NCI-H2081 treated with DMSO at 0.1 percent for 48 hours (cell line): Measurements from ENCODE around the gene VGLL4.
"Not testable (repeated sequence)": the region's sequence is repeated elsewhere in the genome, so short reads cannot be mapped to it uniquely, and the experiment has no call there.

ENCODE experiments used
- DNase-seq: peaks from one replicate; lab custom pipeline; 2025; lab: John Stamatoyannopoulos, UW

VGLL4 gene

DNA sequence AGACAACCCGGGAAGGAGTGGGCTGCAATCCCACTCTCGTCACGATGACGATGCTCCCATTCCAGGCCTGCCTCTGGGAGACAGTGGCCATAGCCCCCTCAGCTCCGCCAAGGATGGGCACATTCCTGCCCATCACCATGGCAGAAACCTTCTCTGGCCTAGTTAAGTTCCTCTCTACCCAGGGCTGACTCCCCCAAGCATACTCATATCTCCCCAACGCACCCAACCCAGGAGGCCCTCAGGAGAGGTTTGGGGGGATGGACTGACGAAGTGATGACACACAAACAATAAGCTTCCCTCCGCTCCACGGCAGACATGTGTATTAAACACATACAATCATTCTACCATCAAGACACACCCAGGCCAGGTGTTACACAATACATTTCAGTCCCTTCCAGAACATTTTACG lies 60.1 kb downstream of the VGLL4 start:
- no peak for DNase-seq

DNA sequence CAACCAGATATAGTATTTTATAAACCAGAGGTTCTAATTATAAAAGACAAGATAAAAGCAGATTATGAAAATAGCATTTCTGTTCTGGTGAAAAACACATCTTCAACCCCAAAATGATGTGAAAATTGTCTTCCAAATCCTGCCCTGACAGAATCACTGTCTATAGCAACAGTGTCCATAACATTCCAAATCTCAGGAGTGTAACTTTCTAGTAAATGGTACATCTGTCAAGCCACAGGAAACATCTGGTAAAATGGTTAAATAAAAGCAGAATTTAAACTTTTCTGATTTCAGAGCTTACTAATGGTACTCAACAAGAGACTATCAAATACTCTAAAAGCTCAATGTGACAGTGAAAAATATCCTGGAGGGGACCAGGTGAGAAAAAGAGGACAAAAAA lies 60.5 kb downstream of the VGLL4 start:
- no peak for DNase-seq

DNA sequence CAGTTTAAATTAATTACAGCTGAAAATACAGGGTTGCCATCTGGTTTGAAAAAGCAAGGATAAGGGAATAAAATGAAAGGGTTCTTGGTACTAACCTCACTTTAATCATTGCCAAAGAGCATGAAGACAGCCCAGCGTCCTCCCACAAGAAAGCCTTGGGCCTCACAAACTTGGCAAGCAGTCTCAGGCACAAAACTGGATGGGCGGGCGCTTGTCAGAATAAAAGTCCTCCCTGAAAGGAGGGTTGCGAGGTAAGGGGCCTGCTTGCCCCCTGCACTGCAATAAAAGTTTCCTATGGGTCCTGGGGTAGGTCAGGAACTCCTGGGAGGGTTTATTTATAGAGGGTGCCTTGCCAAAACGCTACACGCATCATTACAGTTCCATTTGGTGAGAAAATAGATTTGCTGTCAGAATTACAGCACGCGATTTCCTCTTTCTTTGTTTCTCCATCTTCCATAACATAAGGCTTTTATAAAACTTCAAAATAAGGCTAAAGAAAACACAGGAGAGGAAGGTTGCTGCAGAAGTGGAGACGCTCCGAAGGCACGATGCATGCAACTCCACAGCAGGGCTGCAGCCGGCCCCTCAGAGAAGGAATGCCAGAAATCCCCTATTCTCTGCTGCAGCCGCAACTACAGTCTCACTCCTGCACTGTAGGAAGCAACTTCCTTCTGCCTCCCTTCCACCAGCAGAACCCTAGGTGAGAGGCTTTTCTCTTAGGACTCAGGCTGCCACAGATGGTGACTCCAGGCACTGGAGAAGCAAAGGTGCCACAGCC lies 61.3 kb downstream of the VGLL4 start:
- DNase-seq, result peak; percentile 2

DNA sequence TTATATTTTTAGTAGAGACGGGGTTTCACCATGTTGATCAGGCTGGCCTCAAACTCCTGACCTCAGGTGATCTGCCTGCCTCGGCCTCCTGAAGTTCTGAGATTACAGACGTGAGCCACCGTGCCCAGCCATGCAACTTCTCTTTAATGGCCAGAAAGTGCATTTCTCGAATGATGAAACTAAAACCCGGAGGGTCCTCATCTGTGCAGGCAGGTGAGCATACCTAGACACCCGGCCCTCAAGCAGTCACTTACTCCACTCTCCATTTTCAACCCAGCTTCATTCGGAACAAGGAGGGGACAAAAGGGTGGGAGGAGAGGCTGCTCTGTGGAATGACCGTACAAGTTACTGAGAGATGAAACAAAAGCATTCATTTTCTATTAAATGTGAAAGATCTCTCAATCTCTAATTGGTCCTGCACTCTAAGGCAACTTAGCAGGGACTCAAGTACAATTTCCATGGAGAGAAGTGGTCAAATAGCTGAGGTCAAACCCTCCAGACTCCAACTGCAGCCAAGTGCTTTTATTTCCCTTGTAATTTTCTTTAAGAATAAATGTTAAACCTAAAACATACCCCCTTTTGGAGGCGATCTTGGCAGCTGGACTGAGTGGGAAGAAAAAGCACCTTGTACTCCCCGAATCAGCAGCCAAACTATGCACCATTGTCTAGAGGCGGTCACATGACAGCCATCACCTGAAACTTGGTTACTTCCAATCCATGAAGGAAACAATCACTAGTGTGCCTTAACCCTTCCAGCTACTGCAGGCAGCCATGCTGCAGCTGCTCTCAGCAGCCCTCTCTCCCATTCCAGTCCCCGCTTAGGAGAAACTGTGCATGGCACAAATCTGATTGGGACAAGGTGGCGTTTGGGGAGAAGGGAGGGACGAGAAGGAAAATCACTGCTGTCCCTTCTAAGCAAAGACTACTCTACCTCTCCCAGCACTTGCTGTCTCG lies 62.2 kb downstream of the VGLL4 start:
- DNase-seq, result no peak

DNA sequence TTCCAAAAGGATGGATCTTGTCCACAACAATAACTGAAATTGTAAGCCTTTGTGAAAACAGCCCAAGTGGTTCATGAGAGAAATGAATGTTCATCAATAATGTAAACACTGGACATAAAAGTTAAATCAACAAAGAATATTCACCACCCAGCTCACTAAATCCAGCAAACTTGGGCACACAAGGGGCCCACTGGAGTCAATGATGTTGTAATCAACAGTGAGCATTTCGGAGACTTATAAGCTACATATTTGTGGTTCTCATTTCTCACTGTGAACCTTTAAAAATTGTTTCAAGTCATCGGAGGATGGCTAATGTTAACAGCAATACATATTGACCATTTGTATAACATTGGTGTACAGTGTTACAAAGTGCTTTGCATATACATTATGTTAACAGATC lies 63.1 kb downstream of the VGLL4 start:
- no peak for DNase-seq

DNA sequence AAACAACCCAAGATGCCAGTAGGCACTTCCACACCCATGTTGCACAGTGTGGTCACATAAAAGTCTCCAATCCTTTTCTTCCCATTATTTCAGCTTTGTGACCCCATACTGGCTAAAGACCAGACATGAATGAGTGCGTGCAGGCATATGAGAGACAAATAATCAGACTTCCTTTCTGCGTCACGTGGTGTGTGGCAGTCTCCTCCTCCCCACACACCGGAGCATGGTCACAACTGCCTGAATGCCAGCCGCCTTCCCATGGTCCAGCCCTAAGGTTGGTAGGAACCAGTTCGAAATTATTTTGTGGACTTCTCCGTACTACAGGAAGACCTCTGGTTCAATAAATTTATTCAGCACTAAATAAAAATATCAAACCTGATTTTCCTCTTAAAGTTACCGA lies 65.5 kb downstream of the VGLL4 start:
- no peak for DNase-seq

DNA sequence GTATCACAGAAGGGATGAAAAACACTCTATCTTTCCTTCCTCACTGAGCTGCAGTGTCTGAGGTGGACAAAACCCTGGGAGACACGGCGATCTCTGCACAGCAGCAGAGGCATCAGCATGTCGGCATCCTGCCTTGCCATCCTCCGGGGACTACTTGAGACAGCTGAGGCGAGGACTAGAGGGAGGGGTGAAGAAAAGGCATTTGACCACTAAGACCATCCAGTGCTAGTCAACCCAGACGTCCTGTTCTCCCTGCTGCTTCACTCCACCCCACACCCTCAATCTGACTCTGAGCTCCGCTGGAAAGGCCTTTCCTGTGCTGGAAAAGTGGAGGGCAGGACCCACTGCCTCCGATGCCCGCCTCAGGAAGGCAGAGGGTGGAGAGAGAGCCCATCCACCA lies 67.3 kb downstream of the VGLL4 start:
- DNase-seq, result no peak

DNA sequence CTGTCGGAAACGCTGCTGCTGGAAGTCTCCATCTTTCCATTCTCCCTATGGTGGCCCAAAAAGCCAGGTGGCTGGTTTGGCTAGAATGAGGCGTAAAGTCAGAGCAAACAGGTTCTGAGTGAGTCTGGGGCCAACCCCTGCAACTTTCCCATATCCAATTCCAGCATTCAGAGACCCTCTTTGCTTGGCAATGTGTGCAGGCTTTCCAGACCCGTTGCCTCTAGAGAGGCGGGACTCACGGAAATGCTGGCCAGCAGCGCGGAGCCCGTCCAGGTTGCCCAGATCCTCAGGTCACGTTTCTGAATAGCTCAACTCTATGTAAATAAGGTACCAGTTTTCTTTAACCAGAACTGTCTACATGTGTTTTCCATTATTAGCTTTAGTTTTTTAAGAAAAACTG lies 68.0 kb downstream of the VGLL4 start:
- no peak for DNase-seq

DNA sequence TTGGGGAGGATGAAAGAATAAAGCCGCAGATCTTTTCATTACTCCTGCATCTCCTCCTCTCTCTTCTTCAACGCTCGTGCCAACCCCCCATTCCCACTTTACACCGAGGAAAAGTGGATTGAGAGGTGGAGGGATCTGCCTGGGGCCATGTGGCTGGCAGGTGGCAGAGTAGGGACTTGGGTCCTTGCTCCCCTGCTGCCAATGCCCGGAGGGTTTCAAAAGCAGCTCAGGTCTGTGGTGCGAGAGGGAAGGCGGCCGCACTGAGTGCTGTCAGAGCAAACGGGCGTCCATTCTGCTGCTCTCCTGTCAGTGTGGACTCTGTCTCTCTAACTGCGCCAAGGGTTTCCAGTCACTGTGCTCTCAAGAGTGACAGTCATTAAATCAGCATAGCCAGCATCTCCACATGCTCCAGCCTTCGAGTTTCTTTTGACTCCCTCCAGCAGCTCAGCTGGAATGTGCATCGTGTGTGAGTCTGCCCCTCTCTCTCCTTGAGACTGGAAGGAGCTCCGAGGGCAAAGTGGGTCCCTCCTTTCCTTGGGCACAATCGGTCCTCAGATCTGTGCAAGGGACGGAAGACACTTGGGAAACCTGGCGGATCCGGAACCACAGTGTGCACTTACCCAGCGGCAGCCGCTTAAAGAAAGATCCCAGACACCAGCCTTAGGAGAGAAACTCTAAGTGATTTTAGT lies 68.6 kb downstream of the VGLL4 start:
- DNase-seq, result no peak

DNA sequence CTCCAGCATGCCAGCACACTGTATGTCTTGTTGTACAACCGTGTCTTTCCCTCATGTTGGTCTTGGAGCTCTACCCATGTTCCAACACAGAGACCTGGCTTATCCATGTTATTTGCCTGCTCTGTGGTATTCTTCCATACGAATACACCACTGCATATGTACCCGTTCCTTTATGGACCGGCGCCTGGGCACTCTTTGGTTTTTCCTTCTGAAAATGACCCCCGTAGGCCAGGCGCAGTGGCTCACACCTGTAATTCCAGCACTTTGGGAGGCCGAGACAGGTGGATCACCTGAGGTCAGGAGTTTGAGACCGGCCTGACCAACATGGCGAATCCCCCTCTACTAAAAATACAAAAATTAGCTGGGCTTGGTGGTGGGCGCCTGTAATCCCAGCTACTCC lies 71.1 kb downstream of the VGLL4 start:
- DNase-seq, result not testable (repeated sequence)

DNA sequence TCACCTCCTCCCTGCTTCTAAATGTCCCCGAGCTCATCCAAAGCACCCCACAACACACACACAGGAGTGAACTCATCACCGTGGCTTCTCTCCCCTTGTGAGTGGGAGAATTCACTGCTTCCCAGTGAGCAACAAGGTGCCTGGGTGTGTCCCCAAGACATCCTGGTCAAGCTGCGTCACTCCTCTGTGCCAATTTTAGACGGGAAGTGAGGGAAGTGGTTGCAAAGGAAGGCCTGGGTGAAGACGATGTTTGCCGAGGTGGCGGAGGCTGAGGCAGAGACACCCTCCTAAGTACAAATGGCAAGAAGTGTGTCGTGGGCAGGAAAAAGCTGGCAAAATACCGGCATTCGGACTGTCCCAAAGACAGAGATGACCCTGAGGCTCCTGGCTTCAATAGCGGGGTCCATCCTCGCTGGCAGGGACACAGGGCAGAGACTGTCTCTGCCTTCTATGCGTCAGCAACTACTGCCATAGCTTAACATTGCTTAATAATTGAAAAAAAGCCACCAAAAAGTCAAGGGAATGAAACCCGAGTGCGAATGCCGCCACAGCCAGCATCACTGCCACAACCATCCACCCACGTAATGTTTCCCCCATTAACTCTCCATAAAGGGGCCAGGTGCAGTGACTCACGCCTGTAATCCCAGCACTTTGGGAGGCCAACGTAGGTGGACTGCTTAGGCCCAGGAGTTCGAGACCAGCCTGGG lies 72.8 kb downstream of the VGLL4 start:
- DNase-seq, result no peak

DNA sequence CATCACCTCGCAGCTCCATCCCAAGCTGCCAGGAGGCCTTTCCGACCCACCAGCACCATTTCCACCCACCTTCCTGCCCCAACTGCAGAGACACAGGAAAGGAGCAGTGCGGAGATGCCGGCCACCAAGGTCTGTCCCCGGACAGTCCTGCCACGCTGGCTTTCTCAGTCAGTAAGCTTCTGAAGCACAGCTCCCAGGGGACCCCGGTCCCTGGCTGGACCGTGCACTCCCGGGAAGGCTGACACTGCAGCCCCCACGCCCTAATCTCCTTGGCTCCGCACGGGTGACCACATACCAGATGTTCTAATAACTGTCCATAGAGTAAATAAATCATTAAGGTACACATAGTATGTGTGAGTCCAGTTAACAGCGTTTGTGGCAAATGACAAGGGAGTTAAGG lies 73.5 kb downstream of the VGLL4 start:
- no peak for DNase-seq

DNA sequence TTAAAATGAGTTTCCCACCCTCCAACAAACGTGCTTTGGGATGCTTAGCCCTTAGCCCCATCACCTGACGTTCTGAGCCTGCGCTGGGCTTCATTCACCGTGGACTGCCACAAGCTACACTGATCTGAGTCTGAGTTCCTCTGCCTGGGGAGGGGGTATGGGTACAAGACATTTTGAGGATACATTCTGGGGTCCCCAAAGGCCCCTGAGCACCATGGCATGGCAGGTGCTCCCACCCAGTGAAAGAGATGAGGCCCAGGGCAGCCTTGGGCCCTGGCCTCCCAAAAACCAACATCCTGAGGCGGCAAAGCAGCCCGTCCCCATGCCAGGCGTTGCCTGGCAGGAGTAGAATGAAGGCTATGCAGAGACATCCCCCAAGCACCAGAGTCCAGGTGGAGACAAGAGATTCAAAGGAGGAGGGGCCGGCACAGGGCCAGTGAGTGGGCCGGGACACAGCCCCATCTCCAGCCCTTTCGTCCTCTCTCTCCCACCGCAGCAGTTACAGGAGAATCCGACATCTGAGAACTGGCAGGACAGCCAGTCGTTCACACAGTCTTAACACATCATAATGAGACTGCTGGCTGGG lies 74.5 kb downstream of the VGLL4 start:
- DNase-seq, result no peak

DNA sequence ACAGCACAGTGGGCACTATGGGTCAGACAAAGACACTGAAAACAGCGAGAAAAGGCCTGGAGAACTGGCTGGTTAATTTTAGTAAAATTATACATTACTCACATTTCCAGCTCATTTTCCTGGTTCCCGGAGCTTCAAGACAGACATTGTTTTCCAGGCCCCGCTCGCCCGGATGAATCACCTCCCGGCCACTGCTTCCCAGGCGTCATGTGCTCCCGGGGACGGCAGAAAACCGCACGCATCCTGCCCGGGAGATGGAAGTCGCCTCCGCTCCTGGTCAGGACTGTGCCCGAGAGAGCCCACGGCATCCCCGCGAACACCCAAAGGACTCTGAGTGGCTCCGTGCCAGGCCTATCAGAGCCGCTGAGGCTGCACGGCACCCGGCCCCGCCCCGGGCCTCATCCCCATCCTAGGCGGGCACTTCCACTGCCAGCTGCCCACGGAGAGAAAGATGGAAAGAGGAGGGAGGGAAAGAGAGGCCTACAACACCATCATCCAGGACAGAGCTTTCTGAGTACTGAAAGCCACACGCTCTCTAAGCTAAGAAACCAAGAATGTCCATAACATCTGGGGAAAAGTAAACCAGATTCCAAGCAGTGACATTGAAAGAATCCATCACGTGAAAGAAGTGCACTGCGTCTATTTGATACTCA lies 75.1 kb downstream of the VGLL4 start:
- DNase-seq, result no peak

DNA sequence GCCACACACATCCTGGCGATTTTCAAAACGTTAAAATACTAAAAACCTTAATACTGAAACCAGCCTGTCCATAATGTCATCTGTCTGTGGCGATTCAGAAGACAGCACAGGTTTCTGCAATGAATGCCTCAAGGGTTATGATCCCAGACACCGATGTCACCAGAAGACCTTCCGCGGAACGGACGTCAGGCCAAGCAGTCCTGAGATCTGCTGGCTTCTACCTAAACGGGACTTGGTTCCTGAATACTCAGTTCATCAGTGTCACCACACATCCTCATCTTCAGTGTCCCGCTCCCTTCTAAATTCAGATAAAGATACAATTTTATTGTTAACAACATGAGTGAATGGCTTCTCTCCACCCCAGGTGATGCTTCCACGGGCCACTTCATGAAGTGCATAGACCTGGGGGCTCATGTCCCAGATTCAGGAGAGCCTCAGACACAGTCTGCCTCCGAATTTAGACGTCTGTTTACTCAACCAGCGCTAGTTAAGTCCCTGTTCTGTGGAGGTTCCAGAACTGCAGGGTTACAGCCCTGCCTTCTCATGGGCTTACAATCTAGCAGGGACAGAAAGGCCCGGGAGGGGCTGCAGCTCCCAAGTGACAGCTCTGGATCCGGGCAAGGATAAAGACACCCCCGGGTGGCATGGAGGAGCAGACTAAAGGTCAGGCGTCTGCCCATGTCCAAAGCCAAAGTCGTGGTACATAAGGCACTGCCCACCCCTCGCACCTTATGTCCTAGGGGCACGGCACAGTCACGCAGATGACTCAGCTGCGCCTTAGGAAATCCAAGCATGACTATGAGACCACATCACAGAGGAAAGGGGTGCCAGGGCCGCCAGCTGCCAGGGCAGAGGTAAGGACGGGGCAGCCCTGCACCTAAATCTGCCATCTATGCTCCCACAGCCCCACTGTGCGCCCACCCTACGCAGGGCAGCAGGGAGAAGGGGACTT lies 75.9 kb downstream of the VGLL4 start:
- no peak for DNase-seq

DNA sequence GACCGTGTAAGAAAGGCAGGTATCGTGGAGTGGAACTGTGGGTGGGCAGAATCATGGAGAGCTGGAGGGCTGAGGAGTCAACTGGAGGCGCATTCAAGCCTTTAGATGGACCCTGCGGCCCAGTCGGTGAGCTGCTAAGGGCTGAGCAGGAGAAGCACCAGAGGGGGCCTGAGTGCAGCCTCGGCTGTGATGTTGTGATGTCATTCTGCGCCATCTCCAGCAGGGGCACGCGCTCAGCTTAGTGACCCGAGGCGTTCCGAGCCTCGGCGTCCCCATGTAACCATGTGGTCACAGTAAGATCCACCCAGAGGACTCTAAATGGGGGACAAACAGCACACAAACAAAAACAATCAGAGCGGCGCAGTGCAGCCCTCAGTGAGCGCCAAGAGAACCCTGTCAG lies 76.8 kb downstream of the VGLL4 start:
- DNase-seq, result no peak

DNA sequence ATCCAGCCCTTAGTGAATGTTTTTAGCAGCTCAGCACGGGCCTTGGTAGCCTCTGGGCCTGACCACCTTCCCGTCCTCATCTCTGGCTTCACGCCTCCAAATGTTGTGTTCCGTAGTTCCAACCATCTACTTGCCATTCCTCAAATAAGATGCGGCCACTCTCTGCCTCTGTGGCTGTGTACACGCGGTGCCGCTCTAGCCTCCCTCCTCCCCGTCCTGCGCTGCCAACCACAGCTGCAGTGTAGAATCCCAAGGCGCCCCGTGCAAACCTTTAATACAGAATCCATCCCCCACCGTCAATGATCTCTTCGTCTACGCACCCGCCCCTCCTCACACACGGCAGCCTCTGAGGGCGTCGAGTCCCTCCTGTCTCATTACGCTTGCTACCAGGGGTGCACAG lies 77.2 kb downstream of the VGLL4 start:
- no peak for DNase-seq

DNA sequence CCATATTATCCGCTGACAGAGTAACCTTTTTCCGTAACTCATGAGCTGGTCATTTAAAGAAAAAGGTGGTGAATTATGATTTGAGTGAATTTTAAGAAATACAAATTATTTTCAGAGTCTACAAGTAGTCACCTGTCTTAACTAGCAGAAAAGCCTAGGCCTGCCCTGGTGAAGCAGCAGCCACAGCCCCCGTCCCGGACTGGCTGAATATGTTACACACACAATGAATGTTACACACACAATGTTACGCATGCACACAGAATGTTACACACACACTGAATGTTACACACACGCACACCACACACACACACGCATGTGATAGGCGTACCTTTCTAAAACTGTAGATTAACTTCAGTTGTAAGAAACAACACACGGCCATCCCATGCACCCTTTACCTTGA lies 77.8 kb downstream of the VGLL4 start:
- DNase-seq, result no peak

DNA sequence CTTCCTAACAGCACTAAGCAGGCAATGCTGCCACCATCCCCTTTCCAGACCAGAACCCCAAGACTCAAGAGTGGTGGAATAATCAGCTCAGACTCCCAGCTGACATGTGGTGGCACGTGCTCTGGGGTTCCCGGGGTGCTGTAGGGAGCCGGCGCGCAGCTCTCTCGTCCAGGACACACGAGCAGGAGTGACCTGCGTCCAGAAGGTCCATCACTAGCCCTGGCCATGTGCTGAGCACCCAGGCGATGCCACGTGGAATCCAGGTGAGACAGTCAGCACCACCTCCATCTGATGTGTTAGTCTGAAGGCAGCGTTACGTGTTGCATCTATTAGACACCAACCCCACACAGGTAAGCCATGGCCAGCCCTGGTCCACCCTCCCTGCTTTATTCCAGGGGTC lies 78.2 kb downstream of the VGLL4 start:
- no peak for DNase-seq

DNA sequence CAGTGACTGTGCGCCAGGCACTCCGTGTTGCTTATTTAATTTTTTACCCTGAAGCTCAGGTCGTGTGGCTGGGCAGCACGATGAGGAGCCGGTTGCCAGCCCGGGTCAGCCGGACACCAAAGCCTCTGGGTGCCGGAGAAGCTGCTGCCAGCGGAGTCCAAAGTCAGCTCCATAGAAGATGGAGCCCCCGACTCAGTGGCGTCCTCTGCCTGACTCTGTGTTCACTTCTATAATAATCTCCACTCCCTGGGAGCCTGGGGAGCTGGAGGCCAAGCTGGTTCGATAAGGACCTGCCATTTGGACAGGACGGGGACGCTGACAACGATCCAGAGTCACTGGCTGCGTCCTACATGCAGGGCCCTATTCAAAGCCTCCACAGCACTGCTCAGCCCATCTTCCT lies 78.6 kb downstream of the VGLL4 start:
- no peak for DNase-seq
